Panc1 (cell line): Measurements from ENCODE around the gene IFT57.

ENCODE experiments used
- POLR2AphosphoS5 ChIP-seq: IDR thresholded peaks from 2 replicates; pipeline ENCODE4 v1.6.1; 2012; ENCODE audit warnings: mild to moderate bottlenecking, low read depth, low read length, moderate library complexity
- TF ChIP-seq, protein P1 (sequence below): fragments of 450-650 bp; IDR thresholded peaks from 2 replicates; pipeline ENCODE4 v1.5.1; 2017; ENCODE audit warnings: mild to moderate bottlenecking
- TF ChIP-seq, protein P2 (sequence below), 2 experiments: IDR thresholded peaks; 2 replicates each; pipeline ENCODE4 v1.6.1; 2011 to 2012; ENCODE audit warnings: low read depth in 2 of 2, control low read depth in 1 of 2, low read length in 1 of 2, mild to moderate bottlenecking in 1 of 2, moderate library complexity in 1 of 2; ENCODE audit not compliant: insufficient read depth in 1 of 2

DNA sequence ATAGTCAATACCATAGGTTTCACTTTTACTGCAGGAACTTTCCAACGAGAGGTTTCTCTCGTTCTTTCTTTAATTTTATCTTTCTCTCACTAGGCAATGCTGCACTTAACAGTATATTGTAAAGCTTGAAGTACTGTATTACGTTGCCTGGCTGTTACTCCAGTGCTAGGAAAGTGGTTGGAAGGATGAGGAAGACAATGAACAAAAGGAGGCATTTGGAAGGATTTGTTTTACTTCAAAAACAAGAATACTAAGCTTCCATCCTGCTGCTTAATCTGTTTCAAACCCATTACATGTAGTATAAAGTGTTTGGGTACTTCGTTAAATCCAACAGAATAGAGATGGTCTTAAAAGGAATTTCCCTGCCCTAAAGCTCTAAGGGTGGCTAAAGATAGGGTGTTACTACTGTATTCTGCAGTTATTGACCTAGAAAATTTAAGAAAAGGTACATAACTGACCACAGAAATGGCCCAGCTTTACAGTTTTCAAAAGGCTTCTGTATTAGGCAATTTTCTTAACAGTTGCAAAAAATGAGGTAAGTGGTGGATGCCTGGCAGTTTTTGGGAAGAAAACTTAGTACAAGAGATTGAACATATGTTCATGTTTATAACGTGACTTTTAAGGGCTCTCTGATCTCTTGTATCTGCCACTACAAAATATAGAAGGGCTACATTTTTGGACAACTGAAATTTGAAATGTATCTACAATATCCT, 785 bp upstream of the IFT57 start:
- TF ChIP-seq, protein P1, sequence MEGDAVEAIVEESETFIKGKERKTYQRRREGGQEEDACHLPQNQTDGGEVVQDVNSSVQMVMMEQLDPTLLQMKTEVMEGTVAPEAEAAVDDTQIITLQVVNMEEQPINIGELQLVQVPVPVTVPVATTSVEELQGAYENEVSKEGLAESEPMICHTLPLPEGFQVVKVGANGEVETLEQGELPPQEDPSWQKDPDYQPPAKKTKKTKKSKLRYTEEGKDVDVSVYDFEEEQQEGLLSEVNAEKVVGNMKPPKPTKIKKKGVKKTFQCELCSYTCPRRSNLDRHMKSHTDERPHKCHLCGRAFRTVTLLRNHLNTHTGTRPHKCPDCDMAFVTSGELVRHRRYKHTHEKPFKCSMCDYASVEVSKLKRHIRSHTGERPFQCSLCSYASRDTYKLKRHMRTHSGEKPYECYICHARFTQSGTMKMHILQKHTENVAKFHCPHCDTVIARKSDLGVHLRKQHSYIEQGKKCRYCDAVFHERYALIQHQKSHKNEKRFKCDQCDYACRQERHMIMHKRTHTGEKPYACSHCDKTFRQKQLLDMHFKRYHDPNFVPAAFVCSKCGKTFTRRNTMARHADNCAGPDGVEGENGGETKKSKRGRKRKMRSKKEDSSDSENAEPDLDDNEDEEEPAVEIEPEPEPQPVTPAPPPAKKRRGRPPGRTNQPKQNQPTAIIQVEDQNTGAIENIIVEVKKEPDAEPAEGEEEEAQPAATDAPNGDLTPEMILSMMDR, result no peak
- TF ChIP-seq POLR2AphosphoS5, result no peak
- TF ChIP-seq, protein P2, sequence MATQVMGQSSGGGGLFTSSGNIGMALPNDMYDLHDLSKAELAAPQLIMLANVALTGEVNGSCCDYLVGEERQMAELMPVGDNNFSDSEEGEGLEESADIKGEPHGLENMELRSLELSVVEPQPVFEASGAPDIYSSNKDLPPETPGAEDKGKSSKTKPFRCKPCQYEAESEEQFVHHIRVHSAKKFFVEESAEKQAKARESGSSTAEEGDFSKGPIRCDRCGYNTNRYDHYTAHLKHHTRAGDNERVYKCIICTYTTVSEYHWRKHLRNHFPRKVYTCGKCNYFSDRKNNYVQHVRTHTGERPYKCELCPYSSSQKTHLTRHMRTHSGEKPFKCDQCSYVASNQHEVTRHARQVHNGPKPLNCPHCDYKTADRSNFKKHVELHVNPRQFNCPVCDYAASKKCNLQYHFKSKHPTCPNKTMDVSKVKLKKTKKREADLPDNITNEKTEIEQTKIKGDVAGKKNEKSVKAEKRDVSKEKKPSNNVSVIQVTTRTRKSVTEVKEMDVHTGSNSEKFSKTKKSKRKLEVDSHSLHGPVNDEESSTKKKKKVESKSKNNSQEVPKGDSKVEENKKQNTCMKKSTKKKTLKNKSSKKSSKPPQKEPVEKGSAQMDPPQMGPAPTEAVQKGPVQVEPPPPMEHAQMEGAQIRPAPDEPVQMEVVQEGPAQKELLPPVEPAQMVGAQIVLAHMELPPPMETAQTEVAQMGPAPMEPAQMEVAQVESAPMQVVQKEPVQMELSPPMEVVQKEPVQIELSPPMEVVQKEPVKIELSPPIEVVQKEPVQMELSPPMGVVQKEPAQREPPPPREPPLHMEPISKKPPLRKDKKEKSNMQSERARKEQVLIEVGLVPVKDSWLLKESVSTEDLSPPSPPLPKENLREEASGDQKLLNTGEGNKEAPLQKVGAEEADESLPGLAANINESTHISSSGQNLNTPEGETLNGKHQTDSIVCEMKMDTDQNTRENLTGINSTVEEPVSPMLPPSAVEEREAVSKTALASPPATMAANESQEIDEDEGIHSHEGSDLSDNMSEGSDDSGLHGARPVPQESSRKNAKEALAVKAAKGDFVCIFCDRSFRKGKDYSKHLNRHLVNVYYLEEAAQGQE (IDR thresholded peaks at IDR 0.05; ENCODE audit: insufficient read depth in 1 of 2, low read depth in 2 of 2, low read length in 1 of 2), result no peak
